ENCODE results near the gene ITPR1.

DNA sequence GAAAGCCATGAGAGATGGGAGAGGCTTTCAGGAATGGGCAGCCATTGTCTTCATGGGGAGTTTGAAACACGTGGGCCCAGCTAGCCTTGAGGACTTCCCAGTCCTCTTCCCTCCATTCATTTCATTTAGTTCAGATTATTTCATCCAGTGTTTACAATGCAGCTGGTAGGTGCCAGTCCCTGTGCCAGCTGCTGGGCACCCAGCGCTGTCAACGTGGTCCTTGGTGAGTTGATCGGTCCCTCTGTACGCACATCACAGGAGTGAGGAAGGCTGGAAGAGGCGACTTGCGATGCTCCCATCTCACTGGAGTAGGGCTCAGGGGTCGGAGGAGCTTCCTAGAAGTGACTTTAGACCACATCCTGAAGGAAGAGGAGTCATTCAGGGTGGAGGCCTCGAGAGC lies 279.7 kb downstream of the ITPR1 start:
- TF ChIP-seq POLR2AphosphoS5 (IDR thresholded peaks at IDR 0.05; ENCODE audit: low read depth) (no peak), NANOG (IDR thresholded peaks at IDR 0.05; ENCODE audit: borderline replicate concordance) (no peak), JUNB (IDR thresholded peaks at IDR 0.05; ENCODE audit: unreplicated experiment) (no peak), EZH2 (IDR thresholded peaks at IDR 0.05; ENCODE audit: low read depth, unreplicated experiment) (no peak)
- TF ChIP-seq, protein P1, sequence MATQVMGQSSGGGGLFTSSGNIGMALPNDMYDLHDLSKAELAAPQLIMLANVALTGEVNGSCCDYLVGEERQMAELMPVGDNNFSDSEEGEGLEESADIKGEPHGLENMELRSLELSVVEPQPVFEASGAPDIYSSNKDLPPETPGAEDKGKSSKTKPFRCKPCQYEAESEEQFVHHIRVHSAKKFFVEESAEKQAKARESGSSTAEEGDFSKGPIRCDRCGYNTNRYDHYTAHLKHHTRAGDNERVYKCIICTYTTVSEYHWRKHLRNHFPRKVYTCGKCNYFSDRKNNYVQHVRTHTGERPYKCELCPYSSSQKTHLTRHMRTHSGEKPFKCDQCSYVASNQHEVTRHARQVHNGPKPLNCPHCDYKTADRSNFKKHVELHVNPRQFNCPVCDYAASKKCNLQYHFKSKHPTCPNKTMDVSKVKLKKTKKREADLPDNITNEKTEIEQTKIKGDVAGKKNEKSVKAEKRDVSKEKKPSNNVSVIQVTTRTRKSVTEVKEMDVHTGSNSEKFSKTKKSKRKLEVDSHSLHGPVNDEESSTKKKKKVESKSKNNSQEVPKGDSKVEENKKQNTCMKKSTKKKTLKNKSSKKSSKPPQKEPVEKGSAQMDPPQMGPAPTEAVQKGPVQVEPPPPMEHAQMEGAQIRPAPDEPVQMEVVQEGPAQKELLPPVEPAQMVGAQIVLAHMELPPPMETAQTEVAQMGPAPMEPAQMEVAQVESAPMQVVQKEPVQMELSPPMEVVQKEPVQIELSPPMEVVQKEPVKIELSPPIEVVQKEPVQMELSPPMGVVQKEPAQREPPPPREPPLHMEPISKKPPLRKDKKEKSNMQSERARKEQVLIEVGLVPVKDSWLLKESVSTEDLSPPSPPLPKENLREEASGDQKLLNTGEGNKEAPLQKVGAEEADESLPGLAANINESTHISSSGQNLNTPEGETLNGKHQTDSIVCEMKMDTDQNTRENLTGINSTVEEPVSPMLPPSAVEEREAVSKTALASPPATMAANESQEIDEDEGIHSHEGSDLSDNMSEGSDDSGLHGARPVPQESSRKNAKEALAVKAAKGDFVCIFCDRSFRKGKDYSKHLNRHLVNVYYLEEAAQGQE (IDR thresholded peaks at IDR 0.05; ENCODE audit: unreplicated experiment), result no peak
- TF ChIP-seq, protein P2, sequence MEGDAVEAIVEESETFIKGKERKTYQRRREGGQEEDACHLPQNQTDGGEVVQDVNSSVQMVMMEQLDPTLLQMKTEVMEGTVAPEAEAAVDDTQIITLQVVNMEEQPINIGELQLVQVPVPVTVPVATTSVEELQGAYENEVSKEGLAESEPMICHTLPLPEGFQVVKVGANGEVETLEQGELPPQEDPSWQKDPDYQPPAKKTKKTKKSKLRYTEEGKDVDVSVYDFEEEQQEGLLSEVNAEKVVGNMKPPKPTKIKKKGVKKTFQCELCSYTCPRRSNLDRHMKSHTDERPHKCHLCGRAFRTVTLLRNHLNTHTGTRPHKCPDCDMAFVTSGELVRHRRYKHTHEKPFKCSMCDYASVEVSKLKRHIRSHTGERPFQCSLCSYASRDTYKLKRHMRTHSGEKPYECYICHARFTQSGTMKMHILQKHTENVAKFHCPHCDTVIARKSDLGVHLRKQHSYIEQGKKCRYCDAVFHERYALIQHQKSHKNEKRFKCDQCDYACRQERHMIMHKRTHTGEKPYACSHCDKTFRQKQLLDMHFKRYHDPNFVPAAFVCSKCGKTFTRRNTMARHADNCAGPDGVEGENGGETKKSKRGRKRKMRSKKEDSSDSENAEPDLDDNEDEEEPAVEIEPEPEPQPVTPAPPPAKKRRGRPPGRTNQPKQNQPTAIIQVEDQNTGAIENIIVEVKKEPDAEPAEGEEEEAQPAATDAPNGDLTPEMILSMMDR (conservative IDR thresholded peaks at IDR 0.05; ENCODE audit: low read depth in 2 of 2), result no peak

All from GM23338 (cell line).